ENCODE data around the gene SGMS2.
"Not testable (repeated sequence)": the region's sequence is repeated elsewhere in the genome, so short reads cannot be mapped to it uniquely, and the experiment has no call there.

- not testable (repeated sequence) for TF ChIP-seq CTCF (conservative IDR thresholded peaks at IDR 0.05; ENCODE audit: low read depth, low read length); POLR2A (IDR thresholded peaks at IDR 0.05; ENCODE audit: low read depth, low read length)
These were observed 101.0 kb downstream of the SGMS2 start for GRCh38 chr4:107925713-107926112.
